UCSD-AML1 (cell line): ENCODE results near the gene DDX43.
"Not testable (repeated sequence)": the region's sequence is repeated elsewhere in the genome, so short reads cannot be mapped to it uniquely, and the experiment has no call there.

Source experiments
- DNase-seq: peaks from one replicate; lab custom pipeline; 2025; ENCODE audit not compliant: unreplicated experiment; lab: John Stamatoyannopoulos, UW

DDX43 gene

DNA sequence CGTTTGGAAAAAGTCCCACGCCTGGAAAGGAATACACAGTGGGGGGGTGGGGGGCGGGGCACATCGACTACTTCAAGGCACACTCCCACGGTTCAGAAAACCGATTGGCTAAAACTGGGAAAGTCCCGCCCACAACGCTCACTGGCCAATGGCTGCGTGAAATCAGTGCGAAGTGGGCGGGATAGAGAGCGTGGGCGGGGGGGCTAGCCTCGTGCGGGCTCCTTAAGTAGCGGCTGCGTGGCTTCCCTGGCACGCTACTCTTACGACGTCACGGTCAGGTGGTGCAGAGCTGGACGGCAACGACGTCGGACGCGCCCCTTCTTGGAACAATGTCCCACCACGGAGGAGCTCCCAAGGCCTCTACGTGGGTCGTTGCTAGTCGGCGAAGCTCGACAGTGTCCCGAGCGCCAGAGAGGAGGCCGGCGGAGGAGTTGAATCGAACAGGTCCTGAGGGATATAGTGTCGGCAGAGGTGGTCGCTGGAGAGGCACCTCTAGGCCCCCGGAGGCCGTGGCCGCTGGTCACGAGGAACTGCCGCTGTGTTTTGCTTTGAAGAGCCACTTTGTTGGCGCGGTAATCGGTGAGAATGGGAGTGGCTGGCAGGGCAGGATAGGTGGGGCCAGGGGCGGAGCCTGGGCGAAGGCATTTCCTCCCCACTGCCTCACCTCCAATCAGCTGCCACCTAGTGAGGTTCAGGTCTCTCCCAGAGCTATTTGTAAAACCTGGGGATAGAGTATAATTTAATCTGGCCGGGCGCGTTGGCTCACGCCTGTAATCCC is at the start of gene DDX43:
DDX43 (plus strand) TSS at position 252 of the 778 bp plus-strand sequence; CDS start at position 330, 78 bp downstream.
- DNase-seq: no peak

DNA sequence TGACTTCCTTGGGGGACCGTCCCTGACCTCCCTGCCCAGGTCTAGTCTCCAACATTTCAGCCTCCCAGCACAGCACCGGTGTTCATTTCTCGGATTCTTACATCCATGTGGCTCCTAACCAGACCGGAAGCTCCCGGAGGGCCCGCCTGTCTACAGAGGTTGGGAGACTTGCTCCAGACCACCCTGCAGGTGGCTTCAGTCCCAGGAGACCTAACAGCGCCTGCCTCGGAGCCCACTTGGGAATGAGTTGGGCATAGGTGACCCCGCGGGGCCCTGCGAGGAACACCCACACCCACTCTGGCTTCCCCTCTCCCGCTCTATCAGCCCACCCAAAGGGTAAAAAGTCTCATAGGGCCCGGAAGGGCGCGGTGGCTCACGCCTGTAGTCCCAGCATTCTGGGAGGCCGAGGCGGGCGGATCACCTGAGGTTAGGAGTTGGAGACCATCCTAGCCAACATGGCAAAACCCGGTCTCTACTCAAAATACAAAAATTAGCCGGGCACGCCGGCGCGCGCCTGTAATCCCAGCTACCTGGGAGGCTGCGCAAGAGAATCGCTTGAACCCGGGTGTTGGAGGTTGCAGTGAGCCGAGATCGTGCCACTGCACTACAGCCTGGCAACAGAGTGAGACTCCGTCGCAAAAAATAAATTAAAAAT is 46.0 kb upstream of the DDX43 start:
- DNase-seq: no peak

DNA sequence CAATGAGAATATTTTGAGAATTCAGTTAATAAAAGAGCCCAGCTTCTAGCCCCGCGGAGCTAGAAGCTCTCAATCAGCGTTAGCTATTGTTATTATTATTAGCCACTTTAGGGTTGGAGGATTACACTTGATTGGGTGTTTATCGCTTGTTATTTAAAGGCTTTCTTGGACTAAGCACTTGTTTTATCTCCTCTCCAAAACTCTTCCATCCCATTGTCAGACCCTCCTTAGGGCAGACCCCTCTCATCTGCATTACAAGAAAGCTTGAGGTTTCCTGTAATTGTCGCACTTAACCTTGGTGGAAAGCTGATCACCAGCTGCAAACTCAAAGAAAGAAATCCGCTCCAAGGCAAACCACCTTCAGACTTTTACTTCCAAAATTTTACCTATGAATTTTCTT is 45.3 kb upstream of the DDX43 start:
- DNase-seq: no peak

DNA sequence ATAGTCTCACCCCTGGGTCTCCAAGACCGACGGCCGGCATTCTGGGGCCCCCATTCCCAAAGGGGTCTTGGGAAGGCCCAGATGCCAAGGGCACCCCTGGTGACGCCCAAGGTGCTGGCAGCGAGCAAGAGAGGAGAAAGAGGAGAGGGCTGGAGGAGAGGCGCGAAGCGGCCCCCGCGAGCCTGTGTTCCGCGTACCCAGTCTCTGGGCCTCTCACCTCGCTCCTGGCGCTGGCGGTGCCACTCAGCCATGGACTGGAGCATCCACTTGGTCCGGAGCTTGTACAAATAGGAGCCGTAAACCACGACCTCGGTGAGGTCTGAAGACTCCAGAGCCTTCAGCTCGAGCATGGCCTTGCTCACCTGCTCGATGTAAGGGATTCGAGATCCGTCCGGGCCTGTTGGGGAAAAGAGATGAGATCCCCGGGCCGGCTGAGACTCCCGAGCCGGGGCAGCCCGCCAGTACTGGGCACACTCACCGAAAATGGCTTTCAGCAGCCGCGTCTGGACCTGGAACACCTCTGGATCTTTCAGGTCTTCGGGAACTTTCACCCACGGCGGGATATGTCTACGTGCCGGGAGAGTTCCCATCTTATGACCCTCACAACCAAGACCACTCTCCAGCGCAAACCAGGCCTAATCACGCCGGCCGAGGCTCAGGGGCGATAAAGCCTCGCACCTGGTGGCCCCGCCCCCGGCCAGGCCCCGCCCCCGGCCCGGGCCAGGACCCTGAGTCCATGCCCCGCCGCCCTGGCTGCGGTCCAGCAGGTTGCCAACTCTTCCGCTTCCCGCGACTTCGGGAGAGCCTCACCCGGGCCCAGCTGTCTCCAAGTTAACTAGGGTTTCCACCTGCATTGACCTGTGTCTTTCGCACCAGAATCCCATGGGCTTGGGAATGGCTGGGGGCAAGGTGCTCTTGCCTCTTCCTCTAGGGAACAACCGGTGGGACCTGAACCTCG is 40.7 kb upstream of the DDX43 start, which contains the start of gene DPPA5:
DPPA5 (minus strand) TSS at position 641 of the 958 bp plus-strand sequence; CDS start at position 590, 51 bp downstream.
- no peak for DNase-seq

- no peak for DNase-seq
These were observed 32.3 kb upstream of the DDX43 start, which contains the start of gene KHDC3L for GRCh38 chr6:73362358-73362757. TSS of gene KHDC3L (plus strand) at chr6:73362658. CDS start at chr6:73362730, 72 bp downstream.

GRCh38 chr6:73362869-73363536 is 31.6 kb upstream of the DDX43 start:
- DNase-seq: no peak

DNA sequence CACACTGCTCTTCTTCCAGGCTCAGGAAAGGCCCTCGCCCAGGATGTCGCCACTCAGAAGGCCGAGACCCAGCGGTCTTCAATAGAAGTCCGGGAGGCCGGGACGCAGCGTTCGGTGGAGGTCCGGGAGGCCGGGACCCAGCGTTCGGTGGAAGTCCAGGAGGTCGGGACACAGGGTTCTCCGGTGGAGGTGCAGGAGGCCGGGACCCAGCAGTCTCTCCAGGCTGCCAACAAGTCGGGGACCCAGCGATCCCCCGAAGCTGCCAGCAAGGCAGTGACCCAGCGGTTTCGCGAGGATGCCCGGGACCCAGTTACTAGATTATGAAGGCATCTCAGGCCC is 31.1 kb upstream of the DDX43 start:
- no peak for DNase-seq

DNA sequence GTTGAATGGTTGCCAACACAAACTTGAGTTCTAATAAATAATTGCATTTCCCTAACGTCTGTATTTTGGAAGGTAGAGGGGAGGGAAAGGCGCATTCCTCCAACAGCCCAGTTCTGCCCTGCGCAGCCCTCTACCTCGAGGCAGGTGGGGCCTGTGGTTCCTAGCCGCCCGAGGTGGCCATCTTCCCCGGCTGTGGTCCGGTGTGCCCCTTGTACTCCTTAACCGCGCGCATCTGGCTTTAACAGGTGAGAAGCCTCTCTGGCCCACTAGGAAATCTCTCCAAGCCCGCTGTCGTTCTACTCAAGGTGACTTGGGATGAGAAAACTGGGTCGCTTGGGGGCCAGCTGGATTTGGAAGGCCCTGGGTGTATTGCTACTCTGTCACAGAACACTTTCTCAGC is 30.5 kb upstream of the DDX43 start:
- no peak for DNase-seq

DNA sequence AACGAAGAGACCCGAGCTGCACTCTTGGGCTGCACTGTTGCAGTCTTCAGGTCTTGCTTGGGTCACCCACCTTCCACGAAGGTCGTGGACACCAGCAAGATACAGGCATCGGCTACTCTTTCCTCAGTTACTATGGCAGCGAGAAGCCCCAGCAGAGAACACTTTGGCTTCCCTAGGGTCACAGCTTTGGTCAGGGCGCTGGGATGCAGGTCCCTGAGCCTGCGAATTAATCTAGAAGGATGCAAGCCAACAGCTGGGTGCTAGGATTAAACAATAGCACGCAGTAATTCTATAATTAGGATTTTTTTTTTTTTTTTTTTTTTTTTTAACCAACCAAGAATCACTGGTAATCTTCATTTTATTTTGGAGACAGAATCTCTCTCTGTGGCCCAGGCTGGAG is 30.1 kb upstream of the DDX43 start:
- DNase-seq: no peak

GRCh38 chr6:73367761-73368355 is 26.8 kb upstream of the DDX43 start:
- no peak for DNase-seq

GRCh38 chr6:73368675-73369074 is 26.0 kb upstream of the DDX43 start:
- DNase-seq: no peak

DNA sequence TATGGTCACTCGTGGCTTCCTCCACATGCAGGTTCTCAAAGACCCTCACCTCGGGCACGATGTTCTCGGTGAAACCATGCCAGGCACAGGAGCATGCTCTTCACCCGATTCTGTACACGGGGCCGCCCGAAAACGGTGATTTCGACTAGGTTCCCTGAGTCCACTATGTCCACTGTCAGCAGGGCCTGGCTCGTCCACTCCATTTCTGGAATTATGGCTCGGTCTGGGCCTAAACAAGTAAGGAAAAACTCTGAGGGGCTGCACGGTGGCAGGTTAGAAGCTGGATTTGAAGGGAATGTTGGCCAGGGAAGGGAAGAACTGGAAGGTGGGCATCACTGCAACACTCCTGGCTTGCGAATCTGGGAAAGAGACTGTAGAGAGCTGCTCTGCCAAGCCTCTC is 25.5 kb upstream of the DDX43 start:
- no peak for DNase-seq

GRCh38 chr6:73369563-73369962 is 25.1 kb upstream of the DDX43 start, which contains the start of gene OOEP:
TSS of gene OOEP (minus strand) at chr6:73369897. CDS start at chr6:73369792, 105 bp downstream.
- DNase-seq: no peak

GRCh38 chr6:73371984-73372383 is 22.6 kb upstream of the DDX43 start:
- no peak for DNase-seq

- DNase-seq: no peak
These were observed 22.1 kb upstream of the DDX43 start for GRCh38 chr6:73372516-73372915.

DNA sequence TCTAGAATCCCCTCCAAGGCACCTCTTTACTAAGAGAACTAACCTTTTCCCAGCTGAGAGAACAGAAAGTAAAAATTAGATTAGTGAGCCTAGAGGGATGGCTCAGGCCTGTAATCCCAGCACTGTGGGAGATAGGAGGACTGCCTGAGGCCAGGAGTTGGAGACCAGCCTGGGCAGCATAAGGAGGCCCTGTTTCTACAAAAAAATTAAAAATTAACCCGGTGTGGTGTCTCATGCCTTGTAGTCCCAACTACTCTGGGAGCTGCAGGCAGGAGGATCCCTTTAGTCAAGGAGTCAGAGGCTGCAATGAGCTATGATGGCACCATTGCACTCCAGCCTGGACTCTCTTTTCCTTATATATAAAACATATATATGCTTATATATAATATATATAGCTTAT is 19.4 kb upstream of the DDX43 start:
- DNase-seq: no peak

DNA sequence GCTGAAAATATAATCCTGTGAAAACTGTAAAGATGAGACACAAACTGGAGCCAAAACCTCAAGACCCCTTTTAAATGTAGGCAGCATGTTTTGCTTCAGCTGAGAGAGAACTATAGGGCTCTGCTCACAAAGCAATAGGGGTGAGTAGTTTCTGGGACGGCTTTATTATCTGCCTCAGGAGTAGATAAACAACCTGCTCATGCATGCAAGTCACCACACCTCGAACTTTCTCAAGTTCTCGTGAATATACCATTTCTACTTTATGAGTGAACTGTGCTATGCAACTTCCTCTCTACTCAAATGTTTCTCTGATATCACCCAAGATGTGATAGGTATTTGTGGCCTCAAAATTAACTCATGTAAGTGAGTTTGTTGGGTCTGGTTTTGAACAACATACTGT is 17.4 kb upstream of the DDX43 start:
- DNase-seq: no peak

DNA sequence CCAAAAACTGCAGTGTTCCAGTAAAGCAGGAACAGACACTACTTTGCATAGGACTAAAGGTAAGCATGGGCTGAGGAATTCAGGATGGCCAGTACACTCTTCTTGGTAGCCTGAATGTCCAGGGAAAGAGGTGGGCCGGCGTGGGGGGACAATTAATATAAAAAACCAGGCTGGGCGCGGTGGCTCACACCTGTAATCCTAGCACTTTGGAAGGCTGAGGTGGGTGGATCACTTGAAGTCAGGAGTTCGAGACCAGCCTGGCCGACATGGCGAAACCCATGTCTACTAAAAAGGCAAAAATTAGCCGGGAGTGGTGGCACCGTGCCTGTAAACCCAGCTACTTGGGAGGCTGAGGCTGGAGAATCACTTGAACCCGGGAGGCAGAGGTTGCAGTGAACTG is 13.1 kb upstream of the DDX43 start:
- not testable (repeated sequence) for DNase-seq

DNA sequence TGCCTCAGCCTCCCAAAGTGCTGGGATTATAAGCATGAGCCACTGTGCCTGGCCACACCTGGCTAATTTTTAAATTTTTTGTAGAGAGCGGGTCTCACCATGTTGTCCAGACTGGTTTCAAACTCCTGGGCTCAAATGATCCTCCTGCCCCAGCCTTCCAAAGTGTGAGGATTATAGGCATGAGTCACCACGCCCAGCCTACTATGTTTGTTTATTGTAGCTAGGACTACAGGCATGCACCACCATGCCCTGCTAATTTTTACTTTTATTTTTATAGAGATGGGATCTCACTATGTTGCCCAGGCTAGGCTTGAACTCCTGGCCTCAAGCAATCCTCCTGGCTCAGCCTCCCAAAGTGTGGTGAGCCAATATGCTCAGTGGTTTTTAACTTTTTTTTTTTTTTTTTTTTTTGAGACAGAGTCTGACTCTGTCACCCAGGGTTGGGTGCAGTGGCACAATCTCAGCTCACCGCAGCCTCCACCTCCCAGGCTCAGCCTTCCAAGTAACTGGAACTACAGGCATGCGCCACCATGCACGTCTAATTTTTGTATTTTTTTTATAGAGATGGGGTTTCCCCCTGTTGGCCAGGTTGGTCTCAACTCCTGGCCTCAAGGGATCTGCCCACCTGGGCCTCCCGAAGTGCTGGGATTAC is 12.0 kb upstream of the DDX43 start:
- DNase-seq: no peak

GRCh38 chr6:73388433-73388799 is 6.2 kb upstream of the DDX43 start:
- DNase-seq: no peak
